IMR-90 (cell line): ENCODE measurements around the gene OSTF1.

Source experiments
- BHLHE40 ChIP-seq: fragments of 150-350 bp; IDR thresholded peaks from 2 replicates; pipeline ENCODE4 v1.6.1; 2016; ENCODE audit warnings: mild to moderate bottlenecking, low read depth, low read length
- CEBPB ChIP-seq: IDR thresholded peaks from 2 replicates; pipeline ENCODE4 v1.6.1; 2012; ENCODE audit warnings: low read depth, low read length, improper control_type of control experiment
- FOS ChIP-seq: fragments of 150-350 bp; IDR thresholded peaks from 2 replicates; pipeline ENCODE4 v1.6.1; 2016; ENCODE audit warnings: low read depth, low read length
- MAZ ChIP-seq: IDR thresholded peaks from 2 replicates; pipeline ENCODE4 v1.6.1; 2012; ENCODE audit warnings: low read depth, mild to moderate bottlenecking, low read length, improper control_type of control experiment, moderate library complexity, borderline replicate concordance
- MXI1 ChIP-seq: IDR thresholded peaks from 2 replicates; pipeline ENCODE4 v1.6.1; 2012; ENCODE audit warnings: low read depth, mild to moderate bottlenecking, low read length, moderate library complexity, borderline replicate concordance
- NFE2L2 ChIP-seq: fragments of 150-350 bp; IDR thresholded peaks from 2 replicates; pipeline ENCODE4 v1.6.1; 2016; ENCODE audit warnings: low read depth, mild to moderate bottlenecking, low read length
- POLR2A ChIP-seq: IDR thresholded peaks from 2 replicates; pipeline ENCODE4 v1.6.1; 2012; ENCODE audit warnings: mild to moderate bottlenecking, low read depth, low read length
- RAD21 ChIP-seq: IDR thresholded peaks from 2 replicates; pipeline ENCODE4 v1.6.1; 2012; ENCODE audit warnings: low read length, improper control_type of control experiment
- RFX5 ChIP-seq: IDR thresholded peaks from 2 replicates; pipeline ENCODE4 v1.8.0; 2012; ENCODE audit warnings: low read depth, mild to moderate bottlenecking, low read length, moderate library complexity
- SMC3 ChIP-seq: fragments of 150-350 bp; IDR thresholded peaks from 2 replicates; pipeline ENCODE4 v1.6.1; 2016; ENCODE audit warnings: low read depth, mild to moderate bottlenecking, antibody characterized with exemption, low read length, moderate library complexity
- TF ChIP-seq, protein P1 (sequence below): conservative IDR thresholded peaks from 2 replicates; pipeline ENCODE4 v1.5.1; 2012; ENCODE audit warnings: mild to moderate bottlenecking, low read depth, low read length, improper control_type of control experiment
- TF ChIP-seq, protein P2 (sequence below): fragments of 150-350 bp; IDR thresholded peaks from 2 replicates; pipeline ENCODE4 v1.6.1; 2017; ENCODE audit warnings: mild to moderate bottlenecking, antibody characterized with exemption, low read length, low read depth
- TF ChIP-seq, protein P3 (sequence below): fragments of 150-350 bp; IDR thresholded peaks from 2 replicates; pipeline ENCODE4 v1.6.1; 2016; ENCODE audit warnings: low read depth, mild to moderate bottlenecking, low read length, moderate library complexity, borderline replicate concordance

DNA sequence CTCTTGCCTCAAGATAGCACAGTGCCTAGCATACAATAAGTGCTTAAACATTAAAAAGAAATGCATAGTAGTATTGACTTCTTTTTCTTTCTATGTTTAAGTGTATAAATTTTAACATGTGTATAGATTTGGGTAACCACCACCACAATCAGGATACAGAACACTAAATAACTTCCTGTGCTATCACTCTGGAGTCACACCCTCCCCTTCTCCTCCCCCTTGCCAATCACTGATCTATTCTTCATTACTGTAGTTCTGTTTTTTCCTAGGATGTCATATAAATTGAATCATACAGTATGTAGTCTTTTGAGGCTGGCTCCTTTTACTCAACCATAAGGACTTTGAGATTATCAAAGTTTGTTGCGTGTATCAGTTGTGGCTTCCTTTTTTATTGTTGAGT is 68.5 kb downstream of the OSTF1 start:
- TF ChIP-seq POLR2A (no peak), RFX5 (no peak), MAZ (no peak), RAD21 (no peak), FOS (no peak), MXI1 (no peak), SMC3 (no peak), CEBPB (no peak), BHLHE40 (no peak), NFE2L2 (no peak)
- TF ChIP-seq, protein P1, sequence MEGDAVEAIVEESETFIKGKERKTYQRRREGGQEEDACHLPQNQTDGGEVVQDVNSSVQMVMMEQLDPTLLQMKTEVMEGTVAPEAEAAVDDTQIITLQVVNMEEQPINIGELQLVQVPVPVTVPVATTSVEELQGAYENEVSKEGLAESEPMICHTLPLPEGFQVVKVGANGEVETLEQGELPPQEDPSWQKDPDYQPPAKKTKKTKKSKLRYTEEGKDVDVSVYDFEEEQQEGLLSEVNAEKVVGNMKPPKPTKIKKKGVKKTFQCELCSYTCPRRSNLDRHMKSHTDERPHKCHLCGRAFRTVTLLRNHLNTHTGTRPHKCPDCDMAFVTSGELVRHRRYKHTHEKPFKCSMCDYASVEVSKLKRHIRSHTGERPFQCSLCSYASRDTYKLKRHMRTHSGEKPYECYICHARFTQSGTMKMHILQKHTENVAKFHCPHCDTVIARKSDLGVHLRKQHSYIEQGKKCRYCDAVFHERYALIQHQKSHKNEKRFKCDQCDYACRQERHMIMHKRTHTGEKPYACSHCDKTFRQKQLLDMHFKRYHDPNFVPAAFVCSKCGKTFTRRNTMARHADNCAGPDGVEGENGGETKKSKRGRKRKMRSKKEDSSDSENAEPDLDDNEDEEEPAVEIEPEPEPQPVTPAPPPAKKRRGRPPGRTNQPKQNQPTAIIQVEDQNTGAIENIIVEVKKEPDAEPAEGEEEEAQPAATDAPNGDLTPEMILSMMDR, result no peak
- TF ChIP-seq, protein P2, sequence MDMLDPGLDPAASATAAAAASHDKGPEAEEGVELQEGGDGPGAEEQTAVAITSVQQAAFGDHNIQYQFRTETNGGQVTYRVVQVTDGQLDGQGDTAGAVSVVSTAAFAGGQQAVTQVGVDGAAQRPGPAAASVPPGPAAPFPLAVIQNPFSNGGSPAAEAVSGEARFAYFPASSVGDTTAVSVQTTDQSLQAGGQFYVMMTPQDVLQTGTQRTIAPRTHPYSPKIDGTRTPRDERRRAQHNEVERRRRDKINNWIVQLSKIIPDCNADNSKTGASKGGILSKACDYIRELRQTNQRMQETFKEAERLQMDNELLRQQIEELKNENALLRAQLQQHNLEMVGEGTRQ, result no peak
- TF ChIP-seq, protein P3, sequence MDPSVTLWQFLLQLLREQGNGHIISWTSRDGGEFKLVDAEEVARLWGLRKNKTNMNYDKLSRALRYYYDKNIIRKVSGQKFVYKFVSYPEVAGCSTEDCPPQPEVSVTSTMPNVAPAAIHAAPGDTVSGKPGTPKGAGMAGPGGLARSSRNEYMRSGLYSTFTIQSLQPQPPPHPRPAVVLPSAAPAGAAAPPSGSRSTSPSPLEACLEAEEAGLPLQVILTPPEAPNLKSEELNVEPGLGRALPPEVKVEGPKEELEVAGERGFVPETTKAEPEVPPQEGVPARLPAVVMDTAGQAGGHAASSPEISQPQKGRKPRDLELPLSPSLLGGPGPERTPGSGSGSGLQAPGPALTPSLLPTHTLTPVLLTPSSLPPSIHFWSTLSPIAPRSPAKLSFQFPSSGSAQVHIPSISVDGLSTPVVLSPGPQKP, result no peak
